ENCODE measurements around the gene TRAP1.

Gene TRAP1

DNA sequence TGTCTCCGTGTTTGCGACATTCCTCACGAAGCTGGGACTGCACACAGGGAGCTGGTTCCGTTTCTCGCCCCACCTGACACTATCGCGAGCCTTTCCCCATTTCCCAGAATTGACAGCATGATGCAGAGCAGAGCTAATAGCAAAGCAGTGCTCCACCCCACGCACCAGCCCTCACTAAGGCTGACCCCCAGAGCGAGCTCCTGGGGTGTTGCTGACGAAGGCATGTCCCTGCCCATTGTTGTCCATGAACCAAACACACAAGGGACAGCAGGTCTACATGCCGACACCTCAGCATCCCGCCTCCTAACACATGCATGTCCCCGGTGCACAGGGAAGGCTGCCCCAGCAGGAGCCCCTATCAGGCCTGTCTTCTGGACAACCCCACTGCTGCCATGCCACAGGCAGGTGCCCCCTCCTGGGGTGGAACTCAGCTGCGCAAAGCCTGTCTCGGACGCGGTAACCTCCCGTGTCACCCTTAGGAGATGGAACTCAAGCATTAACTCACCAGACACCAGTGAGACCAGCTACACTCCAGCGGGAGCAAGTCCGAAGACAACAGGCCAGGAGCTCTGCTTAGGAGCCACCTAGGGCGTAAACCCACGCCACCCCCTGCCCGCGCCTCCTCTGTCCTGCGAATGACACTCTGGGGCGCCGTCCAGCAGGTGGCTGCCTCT lies 16.9 kb upstream of the TRAP1 start:
- H3K4me3 ChIP-seq (ENCODE audit: low read depth, low read length), result no peak overlapping the region
- in situ Hi-C loops (cut with HindIII; ENCODE audit: low sequenced_read_pairs), result no loop called here
- DNase-seq (ENCODE audit: low read depth), result no peak
- TF ChIP-seq, protein P1, sequence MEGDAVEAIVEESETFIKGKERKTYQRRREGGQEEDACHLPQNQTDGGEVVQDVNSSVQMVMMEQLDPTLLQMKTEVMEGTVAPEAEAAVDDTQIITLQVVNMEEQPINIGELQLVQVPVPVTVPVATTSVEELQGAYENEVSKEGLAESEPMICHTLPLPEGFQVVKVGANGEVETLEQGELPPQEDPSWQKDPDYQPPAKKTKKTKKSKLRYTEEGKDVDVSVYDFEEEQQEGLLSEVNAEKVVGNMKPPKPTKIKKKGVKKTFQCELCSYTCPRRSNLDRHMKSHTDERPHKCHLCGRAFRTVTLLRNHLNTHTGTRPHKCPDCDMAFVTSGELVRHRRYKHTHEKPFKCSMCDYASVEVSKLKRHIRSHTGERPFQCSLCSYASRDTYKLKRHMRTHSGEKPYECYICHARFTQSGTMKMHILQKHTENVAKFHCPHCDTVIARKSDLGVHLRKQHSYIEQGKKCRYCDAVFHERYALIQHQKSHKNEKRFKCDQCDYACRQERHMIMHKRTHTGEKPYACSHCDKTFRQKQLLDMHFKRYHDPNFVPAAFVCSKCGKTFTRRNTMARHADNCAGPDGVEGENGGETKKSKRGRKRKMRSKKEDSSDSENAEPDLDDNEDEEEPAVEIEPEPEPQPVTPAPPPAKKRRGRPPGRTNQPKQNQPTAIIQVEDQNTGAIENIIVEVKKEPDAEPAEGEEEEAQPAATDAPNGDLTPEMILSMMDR (IDR thresholded peaks at IDR 0.05; ENCODE audit: low read depth, low read length, missing control alignments), result no peak

DNA sequence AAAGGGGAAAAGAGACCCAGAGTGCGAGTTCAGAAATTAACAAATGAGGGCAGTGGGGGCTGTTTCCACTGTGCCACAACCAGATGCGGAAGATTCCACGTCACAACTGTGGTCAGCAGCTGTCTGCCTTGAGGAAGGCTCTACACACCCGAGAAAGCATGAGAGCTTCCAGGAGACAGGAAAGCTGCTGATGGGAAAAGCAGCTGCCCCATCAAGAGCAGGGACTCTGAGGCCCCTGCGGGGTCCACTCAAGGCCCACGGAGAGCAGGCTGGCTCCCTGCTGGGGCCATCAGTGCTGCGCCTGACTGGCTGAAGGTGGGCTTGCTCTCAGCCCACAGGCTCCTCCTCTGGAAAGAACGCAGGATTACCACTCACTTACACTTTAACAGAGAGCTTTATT lies 14.8 kb upstream of the TRAP1 start:
- in situ Hi-C loops (cut with HindIII; ENCODE audit: low sequenced_read_pairs), result no loop called here
- no peak for DNase-seq (ENCODE audit: low read depth)
- TF ChIP-seq, protein P1 (IDR thresholded peaks at IDR 0.05; ENCODE audit: low read depth, low read length, missing control alignments), result no peak
- no peak overlapping the region for H3K4me3 ChIP-seq (ENCODE audit: low read depth, low read length)

DNA sequence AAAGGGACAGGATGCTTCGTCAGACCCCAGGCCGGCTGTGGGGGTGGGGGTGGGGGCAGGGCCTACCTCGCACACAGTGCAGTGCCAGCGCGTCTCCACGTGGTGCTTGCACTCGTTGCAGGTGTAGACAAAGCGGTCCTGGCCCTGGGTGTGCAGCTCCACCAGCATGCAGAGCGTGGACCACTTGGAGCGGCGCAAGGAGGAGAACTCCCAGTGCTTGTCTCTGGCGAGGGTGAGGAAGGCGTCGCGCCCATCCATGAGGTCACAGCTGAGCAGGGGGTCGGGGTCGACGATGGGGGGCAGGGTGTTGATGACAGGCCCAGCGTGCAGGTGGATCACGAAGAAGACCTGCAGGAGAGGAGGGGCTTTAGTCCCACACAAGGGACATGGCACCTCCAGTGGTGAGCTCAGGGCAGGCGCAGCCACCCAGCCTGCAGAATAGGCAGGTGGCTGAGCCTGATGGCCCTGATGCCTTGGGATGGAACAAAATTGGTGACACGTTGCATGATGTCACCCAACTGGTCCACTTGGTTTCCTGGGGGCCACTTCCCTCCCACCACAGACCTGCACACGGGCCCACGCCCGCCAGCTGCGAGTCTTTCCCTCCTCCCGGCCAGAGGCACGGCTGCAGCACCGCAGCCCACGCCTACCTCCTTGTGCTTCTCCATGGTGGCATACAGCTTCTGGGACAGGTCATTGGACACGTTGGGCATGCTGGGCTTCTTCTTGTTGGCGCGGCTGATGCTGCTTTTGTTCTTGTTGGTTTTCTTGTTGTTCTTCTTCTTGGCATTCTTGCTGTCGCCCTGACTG lies 14.0 kb upstream of the TRAP1 start:
- no peak overlapping the region for H3K4me3 ChIP-seq (ENCODE audit: low read depth, low read length)
- TF ChIP-seq, protein P1 (IDR thresholded peaks at IDR 0.05; ENCODE audit: low read depth, low read length, missing control alignments), result no peak
- in situ Hi-C loops (cut with HindIII; ENCODE audit: low sequenced_read_pairs), result no loop called here
- DNase-seq (ENCODE audit: low read depth), result no peak

DNA sequence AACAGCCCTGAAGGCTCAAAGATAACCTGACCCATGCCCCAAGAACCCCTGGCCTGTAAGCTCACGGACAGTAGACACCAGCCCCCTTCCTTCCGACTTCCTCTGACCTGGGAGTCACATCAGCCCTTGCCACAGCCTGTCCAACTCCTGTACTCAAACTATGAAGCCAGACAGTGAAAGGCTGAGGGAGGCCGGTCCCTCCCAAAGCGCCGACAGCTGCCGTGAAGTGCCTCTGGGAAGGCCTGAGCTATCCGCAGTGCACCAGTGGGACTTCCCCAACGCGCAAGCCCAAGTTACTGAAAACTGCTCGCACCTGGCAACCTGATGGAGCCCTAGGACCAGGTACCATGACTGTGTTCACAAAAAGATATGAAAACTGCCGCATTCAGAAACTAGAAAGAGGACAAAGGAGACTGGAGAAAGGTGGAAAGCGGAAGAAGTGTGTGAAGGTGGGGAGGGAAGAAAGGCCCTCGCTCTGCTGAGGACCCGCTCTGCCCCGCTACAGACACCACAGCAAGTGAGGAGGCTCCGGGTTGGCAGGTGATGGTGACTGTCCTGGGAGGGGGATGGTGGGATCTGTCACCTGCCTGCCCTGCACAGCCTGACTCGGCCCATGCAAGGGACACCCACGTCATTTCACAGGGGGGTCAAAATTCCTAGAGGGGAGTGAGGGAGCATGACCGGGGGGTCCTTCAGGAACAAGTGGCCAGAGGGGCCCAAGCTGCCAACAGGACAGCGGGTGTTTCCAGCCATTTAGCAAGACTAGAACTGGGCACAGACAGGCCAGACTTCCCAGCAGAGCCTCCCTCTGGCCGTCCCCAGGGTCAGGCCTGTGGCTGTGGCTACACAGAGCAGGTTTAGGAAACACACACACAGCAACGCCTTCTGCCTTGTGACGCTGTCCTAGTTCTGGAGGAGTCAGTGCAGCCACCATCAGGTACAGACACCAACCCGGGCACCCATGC lies 13.1 kb upstream of the TRAP1 start:
- in situ Hi-C loops (cut with HindIII; ENCODE audit: low sequenced_read_pairs), result no loop called here
- TF ChIP-seq, protein P1 (IDR thresholded peaks at IDR 0.05; ENCODE audit: low read depth, low read length, missing control alignments), result no peak
- no peak overlapping the region for H3K4me3 ChIP-seq (ENCODE audit: low read depth, low read length)

DNA sequence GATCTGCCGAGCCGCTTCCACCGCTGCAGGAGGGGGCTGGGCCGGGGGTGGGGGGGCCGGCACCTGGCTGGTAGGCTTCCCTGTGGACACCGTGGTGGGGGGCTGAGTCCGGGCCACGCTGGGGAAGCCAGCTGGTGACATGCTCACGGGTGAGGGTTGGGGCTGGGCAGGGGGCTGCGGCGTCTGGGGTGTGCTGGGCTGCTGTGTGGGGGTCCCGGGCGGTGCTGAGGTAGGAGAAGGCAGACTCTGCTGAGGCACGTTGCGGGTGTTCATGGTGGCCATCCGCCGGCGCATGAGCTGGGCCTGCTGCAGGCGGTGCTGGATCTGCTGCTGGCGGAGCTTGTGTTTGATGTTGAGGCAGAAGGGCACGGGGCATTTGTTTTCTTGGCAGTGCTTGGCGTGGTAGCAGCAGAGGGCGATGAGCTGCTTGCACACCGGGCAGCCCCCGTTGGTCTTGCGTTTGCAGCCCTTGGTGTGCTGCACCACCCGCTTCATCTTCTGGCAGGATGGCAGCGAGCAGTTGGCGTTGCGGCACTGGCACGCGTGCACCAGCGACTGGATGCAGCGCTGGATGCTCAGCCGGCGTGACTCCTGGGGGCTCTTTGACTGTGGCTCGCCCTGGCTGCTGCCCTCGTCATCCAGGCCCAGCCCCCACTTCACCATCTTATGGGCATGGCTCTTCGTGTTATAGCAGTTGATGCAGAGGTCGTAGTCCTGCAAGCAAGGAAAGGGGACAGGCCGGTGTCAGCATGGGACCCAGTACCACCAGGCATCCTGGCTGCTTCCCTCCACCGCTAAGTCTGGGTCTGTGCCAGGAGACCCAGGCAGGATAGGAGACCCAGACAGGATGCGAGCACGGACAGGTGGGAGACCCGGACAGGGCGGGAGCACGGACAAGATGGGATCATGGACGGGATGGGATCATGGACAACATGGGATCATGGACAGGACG lies 12.1 kb upstream of the TRAP1 start:
- DNase-seq (ENCODE audit: low read depth), result no peak
- TF ChIP-seq, protein P1 (IDR thresholded peaks at IDR 0.05; ENCODE audit: low read depth, low read length, missing control alignments), result no peak
- in situ Hi-C loops (cut with HindIII; ENCODE audit: low sequenced_read_pairs), result no loop called here
- no peak overlapping the region for H3K4me3 ChIP-seq (ENCODE audit: low read depth, low read length)

More for the DNA sequence above, 13.1 kb upstream of the TRAP1 start:
- DNase-seq (ENCODE audit: low read depth), result no peak

Data from astrocyte of the cerebellum (primary cell).